ENCODE data around the gene SLC25A26.

SLC25A26 gene

GRCh38 chr3:66266551-66266950 lies 45.8 kb downstream of the SLC25A26 start:
- H2BK15ac ChIP-seq (replicated peaks; ENCODE audit: low read depth): no peak overlapping the region
- no peak overlapping the region for H3K4ac ChIP-seq (ENCODE audit: low read depth, low read length)
- no peaks in the 10 kb centered on the region for H3K27me3 ChIP-seq (ENCODE audit: insufficient read depth, low read length, poor library complexity)
- H4K5ac ChIP-seq (ENCODE audit: low read length): no peak overlapping the region
- no peak overlapping the region for H4K8ac ChIP-seq (ENCODE audit: low read depth, low read length)
- H3K4me2 ChIP-seq (ENCODE audit: low read length): no peak overlapping the region
- H3K4me3 ChIP-seq (ENCODE audit: low read length): no peak overlapping the region
- no peak overlapping the region for H3K9ac ChIP-seq (ENCODE audit: low read length)
- H2AK5ac ChIP-seq (ENCODE audit: low read length): no peak overlapping the region
- no peaks in the 10 kb centered on the region for H3K4me1 ChIP-seq (ENCODE audit: control insufficient read depth, low read depth, low read length)
- no peak for DNase-seq
- H2BK120ac ChIP-seq (ENCODE audit: low read depth, low read length): no peak overlapping the region
- no peak overlapping the region for H2BK5ac ChIP-seq (ENCODE audit: low read length)
- H3K79me2 ChIP-seq (ENCODE audit: control insufficient read depth, insufficient read depth, low read length): no peaks in the 10 kb centered on the region
- H3K56ac ChIP-seq (ENCODE audit: low read length): no peak overlapping the region
- H3K27ac ChIP-seq (ENCODE audit: low read depth, low read length): no peak overlapping the region
- H3K23ac ChIP-seq (ENCODE audit: low read length): no peak overlapping the region
- H3K79me1 ChIP-seq (ENCODE audit: low read length): no peaks in the 10 kb centered on the region
- H3K36me3 ChIP-seq (ENCODE audit: control insufficient read depth, insufficient read depth, low read length): no peaks in the 10 kb centered on the region
- no peak overlapping the region for H3K18ac ChIP-seq (ENCODE audit: low read length)

DNA sequence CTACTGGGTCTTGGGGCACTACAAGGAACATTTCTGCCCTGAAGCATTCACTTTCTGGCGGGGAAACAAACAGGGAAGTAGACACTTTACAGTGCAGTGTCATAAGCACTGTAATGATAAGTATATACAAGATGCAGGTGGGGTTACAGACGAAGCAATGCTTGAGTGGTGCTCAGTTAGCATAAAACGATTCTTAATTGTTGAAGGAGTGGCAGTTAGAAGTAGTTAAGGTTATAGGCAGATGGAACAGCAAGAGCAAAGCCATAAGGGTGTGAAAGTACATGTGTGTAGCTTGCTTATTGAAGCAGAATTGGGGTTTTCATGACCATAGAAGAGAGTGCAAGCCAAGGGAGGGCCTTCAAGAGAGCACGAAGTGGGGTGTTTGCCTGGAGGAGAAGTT lies 46.2 kb downstream of the SLC25A26 start:
- Histone ChIP-seq H3K23ac (ENCODE audit: low read length) (no peak overlapping the region), H2BK5ac (ENCODE audit: low read length) (no peak overlapping the region), H3K18ac (ENCODE audit: low read length) (no peak overlapping the region), H3K27me3 (ENCODE audit: insufficient read depth, low read length, poor library complexity) (no peaks in the 10 kb centered on the region), H3K4me1 (ENCODE audit: control insufficient read depth, low read depth, low read length) (no peaks in the 10 kb centered on the region), H3K36me3 (ENCODE audit: control insufficient read depth, insufficient read depth, low read length) (no peaks in the 10 kb centered on the region), H2BK120ac (ENCODE audit: low read depth, low read length) (no peak overlapping the region), H3K79me2 (ENCODE audit: control insufficient read depth, insufficient read depth, low read length) (no peaks in the 10 kb centered on the region), H4K5ac (ENCODE audit: low read length) (no peak overlapping the region), H3K79me1 (ENCODE audit: low read length) (no peaks in the 10 kb centered on the region), H2AK5ac (ENCODE audit: low read length) (no peak overlapping the region), H3K27ac (ENCODE audit: low read depth, low read length) (no peak overlapping the region), H2BK15ac (replicated peaks; ENCODE audit: low read depth) (no peak overlapping the region), H3K4me3 (ENCODE audit: low read length) (no peak overlapping the region), H3K56ac (ENCODE audit: low read length) (no peak overlapping the region), H3K4me2 (ENCODE audit: low read length) (no peak overlapping the region), H4K8ac (ENCODE audit: low read depth, low read length) (no peak overlapping the region), H3K4ac (ENCODE audit: low read depth, low read length) (no peak overlapping the region), H3K9ac (ENCODE audit: low read length) (no peak overlapping the region)
- no CpG with 5 or more reads among the region's 4 CpGs for WGBS (ENCODE audit: extremely low coverage, insufficient coverage, low lambda C conversion rate)
- DNase-seq: no peak

DNA sequence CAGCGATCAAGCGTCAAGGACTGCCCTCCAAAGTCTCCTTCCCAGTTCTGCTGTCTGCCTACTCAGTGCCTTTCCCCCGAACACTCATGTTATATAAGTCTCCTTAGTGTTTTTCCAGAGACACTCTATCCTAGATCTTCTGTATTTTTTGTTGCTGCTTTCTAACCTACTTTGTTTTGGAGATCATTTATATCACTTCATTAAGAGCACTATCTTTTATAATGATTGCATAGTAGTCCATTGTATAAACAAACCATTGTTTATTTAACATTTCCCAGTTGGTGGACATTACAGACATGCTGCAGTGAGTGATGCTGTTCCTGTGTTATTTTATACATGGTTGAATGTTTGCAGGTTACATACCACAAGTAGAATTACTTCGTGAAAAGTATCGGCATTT lies 47.1 kb downstream of the SLC25A26 start:
- no peak overlapping the region for H3K4me2 ChIP-seq (ENCODE audit: low read length)
- H3K27ac ChIP-seq (ENCODE audit: low read depth, low read length): no peak overlapping the region
- no peak for DNase-seq
- H3K4ac ChIP-seq (ENCODE audit: low read depth, low read length): no peak overlapping the region
- no peak overlapping the region for H4K8ac ChIP-seq (ENCODE audit: low read depth, low read length)
- no peaks in the 10 kb centered on the region for H3K79me2 ChIP-seq (ENCODE audit: control insufficient read depth, insufficient read depth, low read length)
- no peak overlapping the region for H3K56ac ChIP-seq (ENCODE audit: low read length)
- H3K9ac ChIP-seq (ENCODE audit: low read length): no peak overlapping the region
- no CpG with 5 or more reads among the region's 5 CpGs for WGBS (ENCODE audit: extremely low coverage, insufficient coverage, low lambda C conversion rate)
- H2BK120ac ChIP-seq (ENCODE audit: low read depth, low read length): no peak overlapping the region
- H3K27me3 ChIP-seq (ENCODE audit: insufficient read depth, low read length, poor library complexity): no peaks in the 10 kb centered on the region
- no peak overlapping the region for H2BK15ac ChIP-seq (replicated peaks; ENCODE audit: low read depth)
- H3K79me1 ChIP-seq (ENCODE audit: low read length): no peaks in the 10 kb centered on the region
- no peaks in the 10 kb centered on the region for H3K36me3 ChIP-seq (ENCODE audit: control insufficient read depth, insufficient read depth, low read length)
- no peak overlapping the region for H4K5ac ChIP-seq (ENCODE audit: low read length)
- H3K23ac ChIP-seq (ENCODE audit: low read length): no peak overlapping the region
- no peak overlapping the region for H3K4me3 ChIP-seq (ENCODE audit: low read length)
- H3K4me1 ChIP-seq (ENCODE audit: control insufficient read depth, low read depth, low read length): no peaks in the 10 kb centered on the region
- H2BK5ac ChIP-seq (ENCODE audit: low read length): no peak overlapping the region
- no peak overlapping the region for H3K18ac ChIP-seq (ENCODE audit: low read length)
- H2AK5ac ChIP-seq (ENCODE audit: low read length): no peak overlapping the region

DNA sequence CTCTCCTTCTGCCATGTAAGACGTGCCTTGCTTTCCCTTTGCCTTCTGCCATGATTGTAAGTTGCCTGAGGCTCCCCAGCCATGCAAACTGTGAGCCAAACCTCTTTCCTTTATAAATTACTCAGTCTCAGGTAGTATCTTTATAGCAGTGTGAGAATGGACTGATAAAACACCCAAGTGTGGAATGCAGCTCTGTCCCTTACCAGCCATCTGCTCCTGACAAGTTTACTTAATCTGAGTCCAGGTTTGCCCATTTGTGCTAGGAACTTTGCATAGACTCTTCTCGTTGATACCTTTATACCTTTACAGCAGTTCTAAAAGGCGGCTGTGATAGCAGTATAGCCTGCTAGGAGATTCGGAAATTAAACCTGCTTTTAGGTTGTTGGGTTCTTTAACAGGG lies 48.1 kb downstream of the SLC25A26 start:
- Histone ChIP-seq H2BK15ac (replicated peaks; ENCODE audit: low read depth) (no peak overlapping the region), H4K5ac (ENCODE audit: low read length) (no peak overlapping the region), H2BK5ac (ENCODE audit: low read length) (no peak overlapping the region), H3K79me2 (ENCODE audit: control insufficient read depth, insufficient read depth, low read length) (no peaks in the 10 kb centered on the region), H3K18ac (ENCODE audit: low read length) (no peak overlapping the region), H3K4me1 (ENCODE audit: control insufficient read depth, low read depth, low read length) (no peaks in the 10 kb centered on the region), H3K4me2 (ENCODE audit: low read length) (no peak overlapping the region), H3K27ac (ENCODE audit: low read depth, low read length) (no peak overlapping the region), H2AK5ac (ENCODE audit: low read length) (no peak overlapping the region), H2BK120ac (ENCODE audit: low read depth, low read length) (no peak overlapping the region), H3K36me3 (ENCODE audit: control insufficient read depth, insufficient read depth, low read length) (no peaks in the 10 kb centered on the region), H3K56ac (ENCODE audit: low read length) (no peak overlapping the region), H4K8ac (ENCODE audit: low read depth, low read length) (no peak overlapping the region), H3K79me1 (ENCODE audit: low read length) (no peaks in the 10 kb centered on the region), H3K27me3 (ENCODE audit: insufficient read depth, low read length, poor library complexity) (no peaks in the 10 kb centered on the region), H3K23ac (ENCODE audit: low read length) (no peak overlapping the region), H3K4me3 (ENCODE audit: low read length) (no peak overlapping the region), H3K4ac (ENCODE audit: low read depth, low read length) (no peak overlapping the region), H3K9ac (ENCODE audit: low read length) (no peak overlapping the region)
- WGBS (ENCODE audit: extremely low coverage, insufficient coverage, low lambda C conversion rate): no CpG with 5 or more reads among the region's 4 CpGs
- DNase-seq: peak; percentile 48

GRCh38 chr3:66269411-66269810 lies 48.6 kb downstream of the SLC25A26 start:
- Histone ChIP-seq H3K4ac (ENCODE audit: low read depth, low read length) (no peak overlapping the region), H3K36me3 (ENCODE audit: control insufficient read depth, insufficient read depth, low read length) (no peaks in the 10 kb centered on the region), H3K79me1 (ENCODE audit: low read length) (no peaks in the 10 kb centered on the region), H3K4me1 (ENCODE audit: control insufficient read depth, low read depth, low read length) (no peaks in the 10 kb centered on the region), H3K18ac (ENCODE audit: low read length) (no peak overlapping the region), H3K56ac (ENCODE audit: low read length) (no peak overlapping the region), H3K27ac (ENCODE audit: low read depth, low read length) (no peak overlapping the region), H2BK120ac (ENCODE audit: low read depth, low read length) (no peak overlapping the region), H2BK5ac (ENCODE audit: low read length) (no peak overlapping the region), H3K9ac (ENCODE audit: low read length) (no peak overlapping the region), H2AK5ac (ENCODE audit: low read length) (no peak overlapping the region), H2BK15ac (replicated peaks; ENCODE audit: low read depth) (no peak overlapping the region), H3K79me2 (ENCODE audit: control insufficient read depth, insufficient read depth, low read length) (no peaks in the 10 kb centered on the region), H3K27me3 (ENCODE audit: insufficient read depth, low read length, poor library complexity) (no peaks in the 10 kb centered on the region), H4K5ac (ENCODE audit: low read length) (no peak overlapping the region), H3K4me2 (ENCODE audit: low read length) (no peak overlapping the region), H4K8ac (ENCODE audit: low read depth, low read length) (no peak overlapping the region), H3K4me3 (ENCODE audit: low read length) (no peak overlapping the region), H3K23ac (ENCODE audit: low read length) (no peak overlapping the region)
- no CpG with 5 or more reads among the region's 1 CpG for WGBS (ENCODE audit: extremely low coverage, insufficient coverage, low lambda C conversion rate)
- no peak for DNase-seq

GRCh38 chr3:66270288-66270687 lies 49.5 kb downstream of the SLC25A26 start:
- no peak overlapping the region for H3K56ac ChIP-seq (ENCODE audit: low read length)
- H3K4ac ChIP-seq (ENCODE audit: low read depth, low read length): no peak overlapping the region
- H4K5ac ChIP-seq (ENCODE audit: low read length): no peak overlapping the region
- DNase-seq: no peak
- no peak overlapping the region for H3K4me2 ChIP-seq (ENCODE audit: low read length)
- H3K36me3 ChIP-seq (ENCODE audit: control insufficient read depth, insufficient read depth, low read length): no peaks in the 10 kb centered on the region
- H3K4me1 ChIP-seq (ENCODE audit: control insufficient read depth, low read depth, low read length): no peaks in the 10 kb centered on the region
- no peak overlapping the region for H2BK120ac ChIP-seq (ENCODE audit: low read depth, low read length)
- H3K4me3 ChIP-seq (ENCODE audit: low read length): no peak overlapping the region
- H2AK5ac ChIP-seq (ENCODE audit: low read length): no peak overlapping the region
- WGBS (ENCODE audit: extremely low coverage, insufficient coverage, low lambda C conversion rate): no CpG with 5 or more reads among the region's 1 CpG
- H3K27ac ChIP-seq (ENCODE audit: low read depth, low read length): no peak overlapping the region
- H3K27me3 ChIP-seq (ENCODE audit: insufficient read depth, low read length, poor library complexity): no peaks in the 10 kb centered on the region
- H3K9ac ChIP-seq (ENCODE audit: low read length): no peak overlapping the region
- no peak overlapping the region for H4K8ac ChIP-seq (ENCODE audit: low read depth, low read length)
- no peak overlapping the region for H3K23ac ChIP-seq (ENCODE audit: low read length)
- H3K79me2 ChIP-seq (ENCODE audit: control insufficient read depth, insufficient read depth, low read length): no peaks in the 10 kb centered on the region
- no peaks in the 10 kb centered on the region for H3K79me1 ChIP-seq (ENCODE audit: low read length)
- no peak overlapping the region for H2BK15ac ChIP-seq (replicated peaks; ENCODE audit: low read depth)
- H2BK5ac ChIP-seq (ENCODE audit: low read length): no peak overlapping the region
- H3K18ac ChIP-seq (ENCODE audit: low read length): no peak overlapping the region
